Uterus (tissue), 2 donors: ENCODE measurements around the gene DNAH11.

Experiments
- CTCF ChIP-seq, 4 experiments: fragments of 200-600 bp in 2 of 4; fragments of 450-650 bp in 2 of 4; sonication (generic) in 2 of 4; IDR thresholded peaks; one replicate each; pipeline ENCODE4 v1.5.1; 2016 to 2019; ENCODE audit warnings: antibody characterized with exemption in 4 of 4, mild to moderate bottlenecking in 2 of 4, moderate library complexity in 1 of 4
- POLR2A ChIP-seq, 2 donors: fragments of 450-650 bp; IDR thresholded peaks; one replicate each; pipeline ENCODE4 v1.6.1; 2016; ENCODE audit warnings: antibody characterized with exemption in 2 of 2, mild to moderate bottlenecking in 1 of 2, moderate library complexity in 1 of 2

- TF ChIP-seq CTCF (IDR thresholded peaks at IDR 0.05) = no peak
- TF ChIP-seq POLR2A (IDR thresholded peaks at IDR 0.05) = no peak
Measured at GRCh38 chr7:21616091-21616490, 73.3 kb downstream of the DNAH11 start.
